ENCODE data around the gene CDHR5.

- TF ChIP-seq POLR2AphosphoS5 (IDR thresholded peaks at IDR 0.05) (no peak), CTCF (IDR thresholded peaks at IDR 0.05) (no peak)
Observed at GRCh38 chr11:639332-639955, 14.7 kb upstream of the CDHR5 start.

Data from breast epithelium (tissue), 3 donors.